Thoracic aorta (tissue), 2 donors: ENCODE data around the gene SORBS2. TPM values are rescaled to one million over a fixed set of nuclear protein-coding genes. Genes with fewer than 3 reads are reported as not detected.
A peak's percentile ranks its signal among the peaks of the same experiment; 100 is the strongest.

Experiments
- ATAC-seq: fragments of 150-250 bp; one replicate; pipeline ENCODE4 v1.8.0; 2017; ENCODE audit warnings: low read depth; ENCODE audit not compliant: insufficient number of reproducible peaks, low FRiP score
- DNase-seq: peaks from one replicate; pipeline ENCODE4 v3.0.0-alpha.2; 2020; ENCODE audit warnings: low spot score
- H3K27ac ChIP-seq, 2 donors: fragments of 200-600 bp; sonication (generic); 1 replicate in 1 of 2; 2 replicates in 1 of 2; pipeline ENCODE4 v1.5.1; 2016; ENCODE audit warnings: mild to moderate bottlenecking in 2 of 2, moderate library complexity in 2 of 2
- H3K27me3 ChIP-seq: fragments of 200-600 bp; sonication (generic); replicated peaks from 2 replicates; pipeline ENCODE4 v1.6.0; 2016; ENCODE audit warnings: mild to moderate bottlenecking; ENCODE audit not compliant: insufficient read depth
- H3K36me3 ChIP-seq: fragments of 200-600 bp; sonication (generic); one replicate; pipeline ENCODE4 v1.5.1; 2016
- H3K4me1 ChIP-seq, 2 donors: fragments of 200-600 bp; sonication (generic); 1 replicate in 1 of 2; 2 replicates in 1 of 2; pipeline versions ENCODE4 v1.5.1 to v1.6.0; 2016; ENCODE audit warnings: low read depth in 2 of 2, mild to moderate bottlenecking in 1 of 2; ENCODE audit not compliant: control insufficient read depth in 1 of 2
- H3K4me3 ChIP-seq: fragments of 200-600 bp; sonication (generic); 2 replicates; pipeline ENCODE4 v1.5.1; 2016; ENCODE audit warnings: mild to moderate bottlenecking
- H3K9me3 ChIP-seq: fragments of 200-600 bp; sonication (generic); 2 replicates; pipeline ENCODE4 v1.5.1; 2016
- CTCF ChIP-seq: fragments of 200-600 bp; sonication (generic); IDR thresholded peaks from one replicate; pipeline ENCODE4 v1.5.1; 2019; ENCODE audit warnings: antibody characterized with exemption
- total RNA-seq, 2 donors: library from RNA; depleted of rRNA; stranded (reverse); fragments of >200 nt; gene quantifications; one replicate each; pipeline versions ENCODE4 v1.1.0 to v1.2.3, GENCODE V29; 2016

Gene SORBS2
- total RNA-seq, 2 donors from 2014 or later: 268 to 443 TPM

GRCh38 chr4:185849664-185850550 lies 37.9 kb upstream of the SORBS2 start:
- Histone ChIP-seq H3K9me3 (no peaks in the 10 kb centered on the region), H3K4me3 (no peak overlapping the region), H3K36me3 (no peaks in the 10 kb centered on the region), H3K4me1 (peaks cover 0 to 17% of the 10 kb centered on the region in 2 donors), H3K27me3 (no peaks in the 10 kb centered on the region), H3K27ac (no peak overlapping the region)
- DNase-seq (no peak), ATAC-seq (no peak)
- no peak for TF ChIP-seq CTCF

- Histone ChIP-seq H3K4me3 (no peak overlapping the region), H3K4me1 (peaks cover 0 to 17% of the 10 kb centered on the region in 2 donors), H3K27me3 (no peaks in the 10 kb centered on the region), H3K27ac (no peak overlapping the region), H3K36me3 (no peaks in the 10 kb centered on the region), H3K9me3 (no peaks in the 10 kb centered on the region)
- DNase-seq: no peak
- TF ChIP-seq CTCF: no peak
- no peak for ATAC-seq
Observed at GRCh38 chr4:185847352-185848097, 35.5 kb upstream of the SORBS2 start.

GRCh38 chr4:185846505-185847150 lies 34.6 kb upstream of the SORBS2 start:
- H3K27ac ChIP-seq: no peak overlapping the region
- no peaks in the 10 kb centered on the region for H3K36me3 ChIP-seq
- H3K4me3 ChIP-seq: no peak overlapping the region
- no peak for TF ChIP-seq CTCF
- DNase-seq: no peak
- ATAC-seq: peak; percentile 10
- no peaks in the 10 kb centered on the region for H3K27me3 ChIP-seq
- H3K9me3 ChIP-seq: no peaks in the 10 kb centered on the region
- peaks cover 0 to 17% of the 10 kb centered on the region in 2 donors for H3K4me1 ChIP-seq

GRCh38 chr4:185845966-185846365 lies 34.0 kb upstream of the SORBS2 start:
- no peaks in the 10 kb centered on the region for H3K27me3 ChIP-seq
- TF ChIP-seq CTCF: no peak
- H3K27ac ChIP-seq: no peak overlapping the region
- H3K36me3 ChIP-seq: no peaks in the 10 kb centered on the region
- peaks cover 0 to 17% of the 10 kb centered on the region in 2 donors for H3K4me1 ChIP-seq
- DNase-seq (no peak), ATAC-seq (no peak)
- H3K4me3 ChIP-seq: no peak overlapping the region
- no peaks in the 10 kb centered on the region for H3K9me3 ChIP-seq

- H3K4me1 ChIP-seq: peaks cover 10 to 39% of the 10 kb centered on the region in 2 donors
- H3K9me3 ChIP-seq: no peaks in the 10 kb centered on the region
- H3K36me3 ChIP-seq: no peaks in the 10 kb centered on the region
- no peak overlapping the region for H3K4me3 ChIP-seq
- H3K27me3 ChIP-seq: no peaks in the 10 kb centered on the region
- no peak for TF ChIP-seq CTCF
- ATAC-seq (no peak), DNase-seq (no peak)
- H3K27ac ChIP-seq: no peak overlapping the region
Observed at GRCh38 chr4:185841451-185841850, 29.5 kb upstream of the SORBS2 start.
